ENCODE measurements around the gene LCN9.

DNA sequence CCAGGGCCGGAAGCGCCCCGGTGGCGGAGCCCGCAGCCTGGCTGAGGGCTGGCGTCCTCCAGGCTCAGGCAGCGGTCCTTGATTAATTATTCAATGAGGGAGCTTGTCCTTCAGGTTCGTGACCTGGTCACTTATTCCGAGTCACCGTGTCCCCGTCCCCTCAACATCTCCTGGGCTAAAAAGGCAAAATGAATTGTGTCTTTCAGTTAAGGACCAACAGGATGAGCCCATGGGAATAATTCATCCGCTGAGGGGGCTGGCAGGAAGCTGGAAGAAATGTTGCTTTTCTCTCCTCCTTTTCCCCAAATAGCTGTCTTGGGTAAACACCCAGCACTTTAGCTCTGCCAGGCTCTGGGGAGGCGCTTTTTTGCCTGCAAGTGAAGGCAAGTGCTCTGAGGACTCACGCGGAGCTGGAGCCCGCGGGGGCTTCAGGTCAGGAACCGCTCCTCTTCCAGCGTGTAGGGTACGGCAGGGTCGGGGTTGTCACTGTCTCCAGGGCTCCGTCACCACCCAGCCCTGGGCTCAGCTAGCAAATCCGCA lies 52.0 kb downstream of the LCN9 start:
- TF ChIP-seq GABPA (IDR thresholded peaks at IDR 0.05; ENCODE audit: low read depth) (no peak), CTCF (IDR thresholded peaks at IDR 0.05; ENCODE audit: insufficient read depth, low read length) (no peak), POLR2AphosphoS5 (IDR thresholded peaks at IDR 0.05; ENCODE audit: low read depth) (no peak), REST (IDR thresholded peaks at IDR 0.05; ENCODE audit: insufficient replicate concordance, low read depth) (no peak), SPI1 (IDR thresholded peaks at IDR 0.05; ENCODE audit: borderline replicate concordance, low read depth) (no peak)

All from HL-60 (cell line).